SK-N-SH (cell line): ENCODE data around the gene CCDC178. TPM values are rescaled to one million over a fixed set of nuclear protein-coding genes. Genes with fewer than 3 reads are reported as not detected.
"Not testable (repeated sequence)": the region's sequence is repeated elsewhere in the genome, so short reads cannot be mapped to it uniquely, and the experiment has no call there.

Experiments used
- CTCF ChIA-PET: fragments of 300-600, 350-600 bp; formaldehyde crosslinking; extraction: SDS; loops from one replicate; lab custom pipeline; 2021; lab: Yijun Ruan, JAX
- POLR2A ChIA-PET: fragments of 350-600 bp; sonication (Branson Sonifier 250); formaldehyde crosslinking; extraction: SDS; loops from one replicate; lab custom pipeline; 2020; ENCODE audit warnings: antibody characterized with exemption, inconsistent platforms; lab: Yijun Ruan, JAX
- DNase-seq: peaks from one replicate; pipeline ENCODE4 v3.0.0; 2012
- H2AFZ ChIP-seq: fragments of 200-600 bp; sonication (generic); 2 replicates; pipeline ENCODE4 v1.8.1; 2016; ENCODE audit warnings: antibody characterized with exemption, mild to moderate bottlenecking, low read depth
- H3F3A ChIP-seq: fragments of 200-600 bp; sonication (generic); replicated peaks from 2 replicates; pipeline ENCODE3; 2016; ENCODE audit warnings: antibody characterized with exemption, mild to moderate bottlenecking; ENCODE audit not compliant: insufficient read depth
- H3K27ac ChIP-seq, 2 experiments: fragments of 200-500 bp in 1 of 2; fragments of 200-600 bp in 1 of 2; sonication (Bioruptor generic) in 1 of 2; sonication (generic), shearing (Covaris generic) in 1 of 2; 2 replicates each; pipeline versions ENCODE4 v1.5.1 to v1.6.1; 2014 to 2016; ENCODE audit warnings: low read depth in 2 of 2, inconsistent platforms in 1 of 2, low read length in 1 of 2, mild to moderate bottlenecking in 1 of 2, mixed read lengths in 1 of 2
- H3K27me3 ChIP-seq: fragments of 200-600 bp; sonication (generic), shearing (Covaris generic); 2 replicates; pipeline ENCODE4 v1.6.1; 2016; ENCODE audit warnings: mixed run types; ENCODE audit not compliant: insufficient read depth
- H3K36me3 ChIP-seq, 2 experiments: fragments of 200-500 bp in 1 of 2; fragments of 200-600 bp in 1 of 2; sonication (Bioruptor generic) in 1 of 2; sonication (generic) in 1 of 2; replicated peaks in 1 of 2; 2 replicates each; pipeline versions ENCODE3 to v1.5.1; 2014 to 2016; ENCODE audit warnings: low read length in 1 of 2, mild to moderate bottlenecking in 1 of 2; ENCODE audit not compliant: insufficient read depth in 2 of 2, control insufficient read depth in 1 of 2
- H3K4me1 ChIP-seq, 2 experiments: fragments of 200-500 bp in 1 of 2; fragments of 200-600 bp in 1 of 2; sonication (Bioruptor generic) in 1 of 2; sonication (generic), shearing (Covaris generic) in 1 of 2; 2 replicates each; pipeline versions ENCODE4 v1.5.1 to v1.6.1; 2014 to 2016; ENCODE audit warnings: low read depth in 1 of 2, low read length in 1 of 2, mixed run types in 1 of 2; ENCODE audit not compliant: insufficient read depth in 2 of 2, control insufficient read depth in 1 of 2
- H3K4me2 ChIP-seq: fragments of 200-600 bp; sonication (generic), shearing (Covaris generic); 2 replicates; pipeline ENCODE4 v1.6.1; 2017; ENCODE audit warnings: mixed run types
- H3K4me3 ChIP-seq, 2 experiments: fragments of 200-500 bp in 1 of 2; fragments of 200-600 bp in 1 of 2; sonication (Bioruptor generic) in 1 of 2; sonication (generic), shearing (Covaris generic) in 1 of 2; 2 replicates each; pipeline versions ENCODE4 v1.5.1 to v1.8.1; 2014 to 2016; ENCODE audit warnings: low read depth in 2 of 2, inconsistent platforms in 1 of 2, low read length in 1 of 2, mild to moderate bottlenecking in 1 of 2, mixed read lengths in 1 of 2, moderate library complexity in 1 of 2
- H3K79me2 ChIP-seq: fragments of 200-600 bp; sonication (generic); 2 replicates; pipeline ENCODE4 v1.8.1; 2017; ENCODE audit warnings: mild to moderate bottlenecking; ENCODE audit not compliant: insufficient read depth
- H3K9ac ChIP-seq: fragments of 200-600 bp; sonication (generic); 2 replicates; pipeline ENCODE4 v1.6.1; 2017; ENCODE audit warnings: mixed run types
- H3K9me2 ChIP-seq: fragments of 200-600 bp; sonication (generic); 2 replicates; pipeline ENCODE4 v1.6.1; 2017; ENCODE audit warnings: mixed run types
- H3K9me3 ChIP-seq: fragments of 200-600 bp; sonication (generic); 2 replicates; pipeline ENCODE4 v1.6.1; 2017; ENCODE audit warnings: mixed run types, mild to moderate bottlenecking, moderate library complexity
- H4K20me1 ChIP-seq: fragments of 200-600 bp; sonication (generic); 2 replicates; pipeline ENCODE4 v1.6.1; 2017; ENCODE audit warnings: mild to moderate bottlenecking, mixed run types; ENCODE audit not compliant: insufficient read depth
- EZH2phosphoT487 ChIP-seq: fragments of 200-600 bp; sonication (generic); IDR thresholded peaks from 2 replicates; pipeline ENCODE4 v1.6.1; 2017; ENCODE audit warnings: low read depth, mixed run types, mild to moderate bottlenecking, antibody characterized with exemption, moderate library complexity, borderline replicate concordance
- FOSL2 ChIP-seq: IDR thresholded peaks from 2 replicates; pipeline ENCODE4 v1.4.0; 2012; ENCODE audit warnings: low read depth, mild to moderate bottlenecking, moderate library complexity, borderline replicate concordance
- NFIC ChIP-seq: IDR thresholded peaks from 2 replicates; pipeline ENCODE4 v1.4.0; 2012; ENCODE audit warnings: borderline replicate concordance
- RAD21 ChIP-seq: IDR thresholded peaks from 2 replicates; pipeline ENCODE4 v1.6.1; 2012; ENCODE audit warnings: mild to moderate bottlenecking, low read length
- RFX5 ChIP-seq: IDR thresholded peaks from 2 replicates; pipeline ENCODE4 v1.6.1; 2012; ENCODE audit warnings: mild to moderate bottlenecking, improper control_type of control experiment, low read length
- WGBS: methylation state at CpG from one replicate; pipeline ENCODE4 v1.1.6; 2017; ENCODE audit warnings: low lambda C conversion rate; 5-methylcytosine and 5-hydroxymethylcytosine counted together
- polyA plus RNA-seq, 3 experiments: library from polyadenylated mRNA; depleted of rRNA; stranded (reverse); fragments of >200 nt; gene quantifications; 2 replicates each; pipeline ENCODE4 v1.2.3, GENCODE V29; 2012
- TF ChIP-seq, protein P1 (sequence below): IDR thresholded peaks from 2 replicates; pipeline ENCODE4; 2012
- TF ChIP-seq, protein P2 (sequence below): IDR thresholded peaks from 2 replicates; pipeline ENCODE4 v1.6.1; 2012; ENCODE audit warnings: mild to moderate bottlenecking, low read depth, low read length, moderate library complexity
- TF ChIP-seq, protein P3 (sequence below): fragments of 200-600 bp; sonication (generic); IDR thresholded peaks from 2 replicates; pipeline ENCODE4 v1.6.1; 2017; ENCODE audit warnings: antibody characterized with exemption, mild to moderate bottlenecking, moderate library complexity
- TF ChIP-seq, protein P4 (sequence below): fragments of 150-350 bp; IDR thresholded peaks from 2 replicates; pipeline ENCODE4 v1.6.1; 2017; ENCODE audit warnings: antibody characterized with exemption, low read length, low read depth, borderline replicate concordance

The CCDC178 gene
- polyA plus RNA-seq, 1 of the 3 experiments (the other 2 are of a cell fraction), result not detected

DNA sequence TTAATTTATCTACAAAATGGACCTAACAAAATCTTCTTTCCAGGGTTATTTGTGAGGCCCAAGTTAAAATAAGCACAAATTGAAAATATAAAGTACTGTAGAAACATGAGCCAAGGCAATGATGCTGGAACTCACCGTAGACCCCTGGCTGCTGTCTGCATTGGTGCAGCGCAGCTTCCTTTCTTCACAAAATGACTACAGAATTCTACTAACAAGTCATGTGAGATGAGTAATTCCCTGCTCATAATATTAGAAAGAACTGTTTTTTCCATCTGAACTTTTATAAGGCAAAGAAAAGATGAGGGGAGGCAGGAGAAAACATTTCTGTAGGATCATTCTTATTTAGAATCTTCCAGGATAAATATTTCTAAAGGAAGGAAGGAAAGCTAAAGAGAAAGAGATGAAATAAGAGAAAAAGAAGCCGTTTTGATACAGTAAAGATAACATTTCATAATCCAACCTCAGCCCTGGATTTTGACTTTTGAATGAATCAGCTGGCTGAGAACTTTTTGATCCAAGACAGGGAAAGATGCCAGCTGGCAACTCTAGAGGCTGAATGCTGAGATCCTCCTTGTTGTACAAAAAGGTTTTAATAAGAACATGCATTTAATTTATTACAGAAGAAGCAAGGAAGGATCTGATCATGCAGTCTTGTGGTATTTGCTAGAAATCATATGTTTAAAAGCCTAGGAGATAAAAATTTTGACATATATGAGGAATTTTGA is 483.8 kb downstream of the CCDC178 start:
- no peaks in the 10 kb centered on the region for H4K20me1 ChIP-seq
- H2AFZ ChIP-seq, result no peak overlapping the region
- no peaks in the 10 kb centered on the region for H3K79me2 ChIP-seq
- H3K9me3 ChIP-seq, result no peaks in the 10 kb centered on the region
- POLR2A ChIA-PET, result no interaction called here
- H3K4me1 ChIP-seq, result no peaks in the 10 kb centered on the region
- CTCF ChIA-PET, result interaction anchor here (0.6 kb wide), 1 partner anchor 50 kb away, joined by 3 read pairs; no protein-coding TSS in a partner anchor
- no peaks in the 10 kb centered on the region for H3K36me3 ChIP-seq
- H3K9me2 ChIP-seq, result no peaks in the 10 kb centered on the region
- TF ChIP-seq, protein P1, sequence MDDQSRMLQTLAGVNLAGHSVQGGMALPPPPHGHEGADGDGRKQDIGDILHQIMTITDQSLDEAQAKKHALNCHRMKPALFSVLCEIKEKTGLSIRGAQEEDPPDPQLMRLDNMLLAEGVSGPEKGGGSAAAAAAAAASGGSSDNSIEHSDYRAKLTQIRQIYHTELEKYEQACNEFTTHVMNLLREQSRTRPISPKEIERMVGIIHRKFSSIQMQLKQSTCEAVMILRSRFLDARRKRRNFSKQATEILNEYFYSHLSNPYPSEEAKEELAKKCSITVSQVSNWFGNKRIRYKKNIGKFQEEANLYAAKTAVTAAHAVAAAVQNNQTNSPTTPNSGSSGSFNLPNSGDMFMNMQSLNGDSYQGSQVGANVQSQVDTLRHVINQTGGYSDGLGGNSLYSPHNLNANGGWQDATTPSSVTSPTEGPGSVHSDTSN, result no peak
- TF ChIP-seq FOSL2, result no peak
- TF ChIP-seq RAD21, result 0 out of 2 replicates have a peak, but pooled peaks have one; percentile 13
- TF ChIP-seq NFIC, result peak; percentile 17; the same call in 1 of the 2 replicates
- TF ChIP-seq, protein P2, sequence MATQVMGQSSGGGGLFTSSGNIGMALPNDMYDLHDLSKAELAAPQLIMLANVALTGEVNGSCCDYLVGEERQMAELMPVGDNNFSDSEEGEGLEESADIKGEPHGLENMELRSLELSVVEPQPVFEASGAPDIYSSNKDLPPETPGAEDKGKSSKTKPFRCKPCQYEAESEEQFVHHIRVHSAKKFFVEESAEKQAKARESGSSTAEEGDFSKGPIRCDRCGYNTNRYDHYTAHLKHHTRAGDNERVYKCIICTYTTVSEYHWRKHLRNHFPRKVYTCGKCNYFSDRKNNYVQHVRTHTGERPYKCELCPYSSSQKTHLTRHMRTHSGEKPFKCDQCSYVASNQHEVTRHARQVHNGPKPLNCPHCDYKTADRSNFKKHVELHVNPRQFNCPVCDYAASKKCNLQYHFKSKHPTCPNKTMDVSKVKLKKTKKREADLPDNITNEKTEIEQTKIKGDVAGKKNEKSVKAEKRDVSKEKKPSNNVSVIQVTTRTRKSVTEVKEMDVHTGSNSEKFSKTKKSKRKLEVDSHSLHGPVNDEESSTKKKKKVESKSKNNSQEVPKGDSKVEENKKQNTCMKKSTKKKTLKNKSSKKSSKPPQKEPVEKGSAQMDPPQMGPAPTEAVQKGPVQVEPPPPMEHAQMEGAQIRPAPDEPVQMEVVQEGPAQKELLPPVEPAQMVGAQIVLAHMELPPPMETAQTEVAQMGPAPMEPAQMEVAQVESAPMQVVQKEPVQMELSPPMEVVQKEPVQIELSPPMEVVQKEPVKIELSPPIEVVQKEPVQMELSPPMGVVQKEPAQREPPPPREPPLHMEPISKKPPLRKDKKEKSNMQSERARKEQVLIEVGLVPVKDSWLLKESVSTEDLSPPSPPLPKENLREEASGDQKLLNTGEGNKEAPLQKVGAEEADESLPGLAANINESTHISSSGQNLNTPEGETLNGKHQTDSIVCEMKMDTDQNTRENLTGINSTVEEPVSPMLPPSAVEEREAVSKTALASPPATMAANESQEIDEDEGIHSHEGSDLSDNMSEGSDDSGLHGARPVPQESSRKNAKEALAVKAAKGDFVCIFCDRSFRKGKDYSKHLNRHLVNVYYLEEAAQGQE, result no peak
- TF ChIP-seq EZH2phosphoT487, result no peak
- no peak for TF ChIP-seq RFX5
- TF ChIP-seq, protein P3, sequence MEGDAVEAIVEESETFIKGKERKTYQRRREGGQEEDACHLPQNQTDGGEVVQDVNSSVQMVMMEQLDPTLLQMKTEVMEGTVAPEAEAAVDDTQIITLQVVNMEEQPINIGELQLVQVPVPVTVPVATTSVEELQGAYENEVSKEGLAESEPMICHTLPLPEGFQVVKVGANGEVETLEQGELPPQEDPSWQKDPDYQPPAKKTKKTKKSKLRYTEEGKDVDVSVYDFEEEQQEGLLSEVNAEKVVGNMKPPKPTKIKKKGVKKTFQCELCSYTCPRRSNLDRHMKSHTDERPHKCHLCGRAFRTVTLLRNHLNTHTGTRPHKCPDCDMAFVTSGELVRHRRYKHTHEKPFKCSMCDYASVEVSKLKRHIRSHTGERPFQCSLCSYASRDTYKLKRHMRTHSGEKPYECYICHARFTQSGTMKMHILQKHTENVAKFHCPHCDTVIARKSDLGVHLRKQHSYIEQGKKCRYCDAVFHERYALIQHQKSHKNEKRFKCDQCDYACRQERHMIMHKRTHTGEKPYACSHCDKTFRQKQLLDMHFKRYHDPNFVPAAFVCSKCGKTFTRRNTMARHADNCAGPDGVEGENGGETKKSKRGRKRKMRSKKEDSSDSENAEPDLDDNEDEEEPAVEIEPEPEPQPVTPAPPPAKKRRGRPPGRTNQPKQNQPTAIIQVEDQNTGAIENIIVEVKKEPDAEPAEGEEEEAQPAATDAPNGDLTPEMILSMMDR, result peak; percentile 44
- TF ChIP-seq, protein P4, sequence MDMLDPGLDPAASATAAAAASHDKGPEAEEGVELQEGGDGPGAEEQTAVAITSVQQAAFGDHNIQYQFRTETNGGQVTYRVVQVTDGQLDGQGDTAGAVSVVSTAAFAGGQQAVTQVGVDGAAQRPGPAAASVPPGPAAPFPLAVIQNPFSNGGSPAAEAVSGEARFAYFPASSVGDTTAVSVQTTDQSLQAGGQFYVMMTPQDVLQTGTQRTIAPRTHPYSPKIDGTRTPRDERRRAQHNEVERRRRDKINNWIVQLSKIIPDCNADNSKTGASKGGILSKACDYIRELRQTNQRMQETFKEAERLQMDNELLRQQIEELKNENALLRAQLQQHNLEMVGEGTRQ, result no peak
- TF ChIP-seq, all 33 proteins: peak for 3
- H3K4me3 ChIP-seq, result peak overlapping the region in 1 of 2 experiments; percentile 3; a peak in 1 of 4 replicates
- peak overlapping the region; percentile 20; the same call in 1 of the 2 replicates for H3K4me2 ChIP-seq
- H3F3A ChIP-seq, result peaks cover 4% of the 10 kb centered on the region
- no peaks in the 10 kb centered on the region for H3K27me3 ChIP-seq
- DNase-seq, result peak; percentile 7
- 32% methylated on average over 3 of the region's 3 CpGs for WGBS
- H3K9ac ChIP-seq, result no peak overlapping the region
- H3K27ac ChIP-seq, result peak overlapping the region in 1 of 2 experiments; percentile 25; a peak in 2 of 4 replicates

GRCh38 chr18:32952318-32952717 is 488.2 kb downstream of the CCDC178 start:
- DNase-seq, CTCF ChIA-PET, H3K9ac ChIP-seq, H3F3A ChIP-seq, H4K20me1 ChIP-seq, H3K27me3 ChIP-seq, H3K79me2 ChIP-seq, POLR2A ChIA-PET, H2AFZ ChIP-seq, H3K4me3 ChIP-seq, H3K4me1 ChIP-seq, H3K27ac ChIP-seq, H3K9me2 ChIP-seq, H3K9me3 ChIP-seq, H3K4me2 ChIP-seq, H3K36me3 ChIP-seq: not testable (repeated sequence)
- 54% methylated on average over 2 of the region's 2 CpGs for WGBS
